Tibial nerve (tissue), 4 donors: Measurements from ENCODE around the gene ATP5IF1. TPM values are rescaled to one million over a fixed set of nuclear protein-coding genes. Genes with fewer than 3 reads are reported as not detected.

Source experiments
- DNase-seq, 2 donors: peaks; one replicate each; pipeline ENCODE4 v3.0.0-alpha.2; 2019; ENCODE audit warnings: low spot score in 2 of 2
- H3K27ac ChIP-seq, 4 donors: fragments of 200-600 bp; sonication (generic) in 3 of 4; one replicate each; pipeline ENCODE4 v1.5.1; 2017 to 2019; ENCODE audit warnings: mild to moderate bottlenecking in 1 of 4
- H3K27me3 ChIP-seq, 2 donors: fragments of 200-600 bp; sonication (generic) in 1 of 2; one replicate each; pipeline versions ENCODE4 v1.5.1 to v1.6.0; 2017 to 2019
- H3K36me3 ChIP-seq, 3 donors: fragments of 200-600 bp; sonication (generic); one replicate each; pipeline ENCODE4 v1.5.1; 2018 to 2019
- H3K4me1 ChIP-seq, 4 donors: fragments of 200-600 bp; sonication (generic) in 3 of 4; one replicate each; pipeline ENCODE4 v1.5.1; 2017 to 2019
- H3K4me3 ChIP-seq, 4 donors: fragments of 200-600 bp; sonication (generic) in 3 of 4; one replicate each; pipeline ENCODE4 v1.5.1; 2017 to 2019; ENCODE audit warnings: mild to moderate bottlenecking in 1 of 4, moderate library complexity in 1 of 4
- H3K9me3 ChIP-seq, 4 donors: fragments of 200-600 bp; sonication (generic) in 3 of 4; one replicate each; pipeline ENCODE4 v1.5.1; 2017 to 2019
- EP300 ChIP-seq, 2 donors: sonication (generic); formaldehyde crosslinking; IDR thresholded peaks; one replicate each; pipeline ENCODE4 v1.6.1; 2017; ENCODE audit warnings: antibody characterized with exemption in 2 of 2, mild to moderate bottlenecking in 1 of 2
- POLR2A ChIP-seq, 2 donors: fragments of 450-650 bp; IDR thresholded peaks; one replicate each; pipeline ENCODE4 v1.6.1; 2017; ENCODE audit warnings: antibody characterized with exemption in 2 of 2, mild to moderate bottlenecking in 2 of 2, moderate library complexity in 2 of 2
- WGBS, 2 donors: methylation state at CpG; one replicate each; pipeline ENCODE4 v1.1.5; 2018; 5-methylcytosine and 5-hydroxymethylcytosine counted together
- total RNA-seq, 4 donors: library from RNA; depleted of rRNA; stranded (reverse); fragments of >200 nt; gene quantifications; one replicate each; pipeline ENCODE4 v1.1.0, GENCODE V29; 2016
- TF ChIP-seq, protein P1 (sequence below), 5 experiments: fragments of 200-600 bp in 3 of 5; fragments of 450-650 bp in 2 of 5; sonication (generic) in 3 of 5; IDR thresholded peaks; one replicate each; pipeline ENCODE4 v1.5.1; 2016 to 2019; ENCODE audit warnings: antibody characterized with exemption in 5 of 5, mild to moderate bottlenecking in 3 of 5, moderate library complexity in 2 of 5

Gene ATP5IF1
- total RNA-seq, 4 donors from 2014 or later = 96.3 to 207 (median 148) TPM

- no peaks in the 10 kb centered on the region for H3K27me3 ChIP-seq
- no peak overlapping the region for H3K4me3 ChIP-seq
- no peaks in the 10 kb centered on the region for H3K9me3 ChIP-seq
- 78 to 81% methylated on average over 12 to 14 of the region's 14 CpGs for WGBS, 2 donors
- no peaks in the 10 kb centered on the region for H3K4me1 ChIP-seq
- TF ChIP-seq POLR2A (IDR thresholded peaks at IDR 0.05) = no peak
- no peak for TF ChIP-seq EP300 (IDR thresholded peaks at IDR 0.05)
- TF ChIP-seq, protein P1, sequence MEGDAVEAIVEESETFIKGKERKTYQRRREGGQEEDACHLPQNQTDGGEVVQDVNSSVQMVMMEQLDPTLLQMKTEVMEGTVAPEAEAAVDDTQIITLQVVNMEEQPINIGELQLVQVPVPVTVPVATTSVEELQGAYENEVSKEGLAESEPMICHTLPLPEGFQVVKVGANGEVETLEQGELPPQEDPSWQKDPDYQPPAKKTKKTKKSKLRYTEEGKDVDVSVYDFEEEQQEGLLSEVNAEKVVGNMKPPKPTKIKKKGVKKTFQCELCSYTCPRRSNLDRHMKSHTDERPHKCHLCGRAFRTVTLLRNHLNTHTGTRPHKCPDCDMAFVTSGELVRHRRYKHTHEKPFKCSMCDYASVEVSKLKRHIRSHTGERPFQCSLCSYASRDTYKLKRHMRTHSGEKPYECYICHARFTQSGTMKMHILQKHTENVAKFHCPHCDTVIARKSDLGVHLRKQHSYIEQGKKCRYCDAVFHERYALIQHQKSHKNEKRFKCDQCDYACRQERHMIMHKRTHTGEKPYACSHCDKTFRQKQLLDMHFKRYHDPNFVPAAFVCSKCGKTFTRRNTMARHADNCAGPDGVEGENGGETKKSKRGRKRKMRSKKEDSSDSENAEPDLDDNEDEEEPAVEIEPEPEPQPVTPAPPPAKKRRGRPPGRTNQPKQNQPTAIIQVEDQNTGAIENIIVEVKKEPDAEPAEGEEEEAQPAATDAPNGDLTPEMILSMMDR (IDR thresholded peaks at IDR 0.05) = no peak
- DNase-seq = no peak
- H3K27ac ChIP-seq = no peak overlapping the region
- H3K36me3 ChIP-seq = peaks cover 0 to 54% (median 0%) of the 10 kb centered on the region in 3 donors
These were observed 46.8 kb downstream of the ATP5IF1 start for GRCh38 chr1:28282426-28283407.

- no peak for DNase-seq
- Histone ChIP-seq H3K4me3 (no peak overlapping the region), H3K9me3 (no peaks in the 10 kb centered on the region), H3K36me3 (peaks cover 0 to 20% (median 0%) of the 10 kb centered on the region in 3 donors), H3K4me1 (no peaks in the 10 kb centered on the region), H3K27ac (no peak overlapping the region), H3K27me3 (no peaks in the 10 kb centered on the region)
- TF ChIP-seq, protein P1 (IDR thresholded peaks at IDR 0.05) = no peak
- no peak for TF ChIP-seq POLR2A (IDR thresholded peaks at IDR 0.05)
- no peak for TF ChIP-seq EP300 (IDR thresholded peaks at IDR 0.05)
- 50 to 52% methylated on average over 2 of the region's 2 CpGs for WGBS, 2 donors
These were observed 50.2 kb downstream of the ATP5IF1 start for GRCh38 chr1:28286111-28286510.

Other genes with a start within 250 kb of the ATP5IF1 start
- gene EYA3, start 147.5 kb upstream of the ATP5IF1 start, total RNA-seq = 10 to 100 TPM in 3 of 4 donors, 1 to 10 TPM in 1; 9.2 to 17.6 (median 14.6) TPM
- gene PTAFR, start 59.4 kb upstream of the ATP5IF1 start, total RNA-seq = 10 to 100 TPM in 1 of 4 donors, 1 to 10 TPM in 3; 3.5 to 11.1 (median 5.9) TPM
- 10 to 100 TPM; 77.7 to 83.1 (median 79.9) TPM for gene DNAJC8, start 3.1 kb upstream of the ATP5IF1 start, total RNA-seq
- gene SESN2, start 23.4 kb downstream of the ATP5IF1 start, total RNA-seq = 10 to 100 TPM in 1 of 4 donors, 1 to 10 TPM in 3; 6.9 to 16.2 (median 8.9) TPM
- 10 to 100 TPM in 2 of 4 donors, 1 to 10 TPM in 2; 9.4 to 21.2 (median 12.0) TPM for gene MED18, start 92.9 kb downstream of the ATP5IF1 start, total RNA-seq
- 10 to 100 TPM; 25.1 to 38.7 (median 33.6) TPM for gene PHACTR4, start 133.6 kb downstream of the ATP5IF1 start, total RNA-seq